Measurements from ENCODE around the gene ZNF784. TPM values are rescaled to one million over a fixed set of nuclear protein-coding genes. Genes with fewer than 3 reads are reported as not detected.

Gene ZNF784
- total RNA-seq, 1 donor from 2014 or later = 12.9 TPM

DNA sequence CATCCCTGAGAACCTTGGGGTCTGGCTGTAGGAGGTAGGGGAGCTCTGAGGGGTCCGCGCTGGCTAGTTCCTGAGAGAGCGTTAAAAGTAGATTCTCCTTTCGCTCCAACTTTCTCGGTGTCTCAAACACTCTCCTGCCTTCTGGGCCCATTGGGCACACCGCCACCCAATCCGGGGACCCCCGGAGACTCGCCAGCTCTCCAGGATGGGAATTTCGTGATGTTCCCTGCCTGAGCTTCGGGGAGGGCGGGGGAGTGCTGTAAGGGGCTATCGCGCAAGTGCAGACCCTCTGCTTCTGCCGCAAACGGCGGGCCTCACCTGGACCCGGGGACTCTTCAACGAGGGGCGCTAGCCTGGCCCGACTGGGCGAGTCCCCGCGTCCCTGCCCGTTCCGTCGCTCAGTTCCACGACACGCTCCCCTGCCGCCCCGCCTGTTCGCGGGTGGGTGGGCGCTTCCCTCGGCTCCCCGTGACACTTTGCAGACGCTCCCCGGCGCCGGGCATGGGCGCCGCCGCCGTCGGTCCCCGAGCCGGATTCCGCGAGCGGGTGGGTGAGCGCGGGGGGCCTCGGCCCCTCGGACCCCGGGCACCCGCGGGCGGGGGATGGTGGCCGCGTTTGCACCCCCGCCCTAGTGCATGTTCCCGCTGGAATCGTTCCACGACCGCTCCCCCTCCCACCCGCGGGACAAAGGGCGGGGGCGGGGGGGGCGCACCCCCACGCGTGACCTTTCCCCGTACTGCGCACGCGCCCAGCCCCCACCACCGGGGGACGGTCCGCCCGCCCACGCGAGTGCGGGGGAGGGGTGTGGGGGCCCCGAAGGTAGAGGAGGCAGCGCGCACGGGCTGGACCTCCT lies 23.6 kb upstream of the ZNF784 start, which contains the start of gene CCDC106:
CCDC106 (plus strand) TSS at position 481 of the 853 bp plus-strand sequence. CDS start 835 bp downstream, outside the sequence.
- Mint-ChIP-seq H3K4me3 (peak within 1 kb of the TSS; percentile 88), H3K27me3 (ENCODE audit: low read depth) (no peaks in the 10 kb centered on the region), H3K9me3 (no peaks in the 10 kb centered on the region), H3K27ac (peak within 1 kb of the TSS; percentile 95), H3K36me3 (peaks cover 9% of the 10 kb centered on the region), H3K4me1 (peaks cover 43% of the 10 kb centered on the region)
- peak; percentile 56 to 82 for DNase-seq (ENCODE audit: low spot score in 2 of 2, unreplicated experiment in 2 of 2)
- TF ChIP-seq, protein P1, sequence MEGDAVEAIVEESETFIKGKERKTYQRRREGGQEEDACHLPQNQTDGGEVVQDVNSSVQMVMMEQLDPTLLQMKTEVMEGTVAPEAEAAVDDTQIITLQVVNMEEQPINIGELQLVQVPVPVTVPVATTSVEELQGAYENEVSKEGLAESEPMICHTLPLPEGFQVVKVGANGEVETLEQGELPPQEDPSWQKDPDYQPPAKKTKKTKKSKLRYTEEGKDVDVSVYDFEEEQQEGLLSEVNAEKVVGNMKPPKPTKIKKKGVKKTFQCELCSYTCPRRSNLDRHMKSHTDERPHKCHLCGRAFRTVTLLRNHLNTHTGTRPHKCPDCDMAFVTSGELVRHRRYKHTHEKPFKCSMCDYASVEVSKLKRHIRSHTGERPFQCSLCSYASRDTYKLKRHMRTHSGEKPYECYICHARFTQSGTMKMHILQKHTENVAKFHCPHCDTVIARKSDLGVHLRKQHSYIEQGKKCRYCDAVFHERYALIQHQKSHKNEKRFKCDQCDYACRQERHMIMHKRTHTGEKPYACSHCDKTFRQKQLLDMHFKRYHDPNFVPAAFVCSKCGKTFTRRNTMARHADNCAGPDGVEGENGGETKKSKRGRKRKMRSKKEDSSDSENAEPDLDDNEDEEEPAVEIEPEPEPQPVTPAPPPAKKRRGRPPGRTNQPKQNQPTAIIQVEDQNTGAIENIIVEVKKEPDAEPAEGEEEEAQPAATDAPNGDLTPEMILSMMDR (IDR thresholded peaks at IDR 0.05; ENCODE audit: unreplicated experiment) = no peak

DNA sequence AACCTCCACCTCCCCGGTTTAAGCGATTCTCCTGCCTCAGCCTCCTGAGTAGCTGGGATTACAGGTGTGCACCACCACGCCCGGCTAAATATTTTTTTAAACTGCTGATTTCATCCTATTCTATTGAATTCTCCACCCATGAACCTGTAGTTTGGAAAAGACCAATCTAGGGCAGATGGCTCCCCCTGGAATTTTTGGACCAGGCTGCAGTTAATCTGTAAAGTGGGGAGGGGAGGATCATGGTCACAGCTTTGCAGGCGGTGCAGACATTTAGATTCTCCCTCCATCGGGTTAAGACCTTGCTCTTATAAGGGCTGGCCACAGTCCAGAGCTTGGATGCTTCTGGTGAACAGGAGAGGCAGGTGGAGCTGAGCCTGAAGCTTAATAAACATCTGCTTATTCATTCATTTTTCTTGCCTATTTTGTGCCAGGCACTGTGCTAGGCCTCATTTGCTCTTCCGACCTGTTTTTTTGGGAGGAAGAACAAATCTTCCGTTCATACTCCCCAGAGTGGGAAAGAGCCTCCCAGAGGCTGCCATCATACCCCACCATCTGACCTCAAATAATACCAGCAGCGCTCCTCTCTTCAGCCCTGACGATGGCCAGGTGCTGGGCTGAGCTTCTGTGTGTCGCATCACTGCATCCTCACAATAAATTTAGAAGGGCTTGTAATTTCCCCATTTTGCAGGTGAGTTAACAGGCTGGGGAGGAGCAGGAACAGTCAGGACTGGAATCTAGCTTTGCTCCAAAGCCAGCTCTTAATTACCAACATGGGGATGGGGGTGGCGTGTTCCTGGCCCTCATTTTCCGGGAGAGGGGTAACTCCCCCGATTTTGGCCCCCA lies 22.7 kb upstream of the ZNF784 start:
- no peak for DNase-seq (ENCODE audit: low spot score in 2 of 2, unreplicated experiment in 2 of 2)
- Mint-ChIP-seq H3K9me3 (no peaks in the 10 kb centered on the region), H3K4me1 (peaks cover 46% of the 10 kb centered on the region), H3K27me3 (ENCODE audit: low read depth) (no peaks in the 10 kb centered on the region), H3K36me3 (peaks cover 6% of the 10 kb centered on the region), H3K27ac (peak overlapping the region; percentile 95), H3K4me3 (peak overlapping the region; percentile 88)
- TF ChIP-seq, protein P1 (IDR thresholded peaks at IDR 0.05; ENCODE audit: unreplicated experiment) = no peak

DNA sequence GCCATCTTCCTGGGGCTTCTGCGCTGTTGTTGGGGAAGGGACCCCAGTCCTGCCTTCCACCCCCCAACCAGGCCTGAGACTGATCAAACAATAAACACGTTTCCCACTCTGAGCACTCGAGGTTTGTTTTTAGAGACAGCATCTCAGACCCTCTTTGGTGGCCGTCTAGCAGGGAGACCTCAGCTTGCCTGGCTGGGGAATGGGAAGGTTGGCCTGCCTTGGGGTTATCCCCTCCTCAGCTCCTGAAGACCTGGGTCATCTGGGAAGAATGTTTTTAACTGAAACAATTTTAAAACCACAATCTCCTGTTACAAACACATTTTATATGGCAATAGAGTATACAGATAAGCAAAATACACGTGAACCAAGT lies 21.1 kb upstream of the ZNF784 start:
- Mint-ChIP-seq H3K36me3 (peaks cover 5% of the 10 kb centered on the region), H3K27me3 (ENCODE audit: low read depth) (no peaks in the 10 kb centered on the region), H3K9me3 (no peaks in the 10 kb centered on the region), H3K4me1 (peaks cover 52% of the 10 kb centered on the region), H3K4me3 (peak overlapping the region; percentile 55), H3K27ac (peak overlapping the region; percentile 56)
- TF ChIP-seq, protein P1 (IDR thresholded peaks at IDR 0.05; ENCODE audit: unreplicated experiment) = no peak
- DNase-seq (ENCODE audit: low spot score in 2 of 2, unreplicated experiment in 2 of 2) = no peak

DNA sequence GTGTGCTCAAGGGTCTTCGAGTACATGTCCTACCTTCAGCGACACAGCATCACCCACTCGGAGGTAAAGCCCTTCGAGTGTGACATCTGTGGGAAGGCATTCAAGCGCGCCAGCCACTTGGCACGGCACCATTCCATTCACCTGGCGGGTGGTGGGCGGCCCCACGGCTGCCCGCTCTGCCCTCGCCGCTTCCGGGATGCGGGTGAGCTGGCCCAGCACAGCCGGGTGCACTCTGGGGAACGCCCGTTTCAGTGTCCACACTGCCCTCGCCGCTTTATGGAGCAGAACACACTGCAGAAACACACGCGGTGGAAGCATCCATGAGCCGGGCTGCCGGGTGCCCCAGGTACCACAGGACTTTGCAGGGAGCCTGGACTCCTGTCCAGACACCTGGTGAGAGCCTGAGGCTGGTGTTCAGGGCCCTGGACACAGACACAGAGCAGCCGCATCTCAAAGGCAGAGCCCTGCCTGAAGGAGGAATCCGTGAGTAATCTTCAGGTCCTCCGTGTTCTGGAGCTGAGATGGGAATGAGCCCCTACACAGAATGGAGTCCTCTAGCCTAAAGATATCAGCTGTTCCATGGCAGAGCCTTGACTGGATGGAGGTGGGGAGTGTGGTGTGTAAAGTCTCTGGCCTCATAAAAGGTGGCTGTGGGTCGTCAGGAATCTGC lies 20.6 kb upstream of the ZNF784 start:
- peaks cover under 1% of the 10 kb centered on the region for H3K36me3 Mint-ChIP-seq
- H3K4me1 Mint-ChIP-seq = peaks cover 50% of the 10 kb centered on the region
- DNase-seq (ENCODE audit: low spot score in 2 of 2, unreplicated experiment in 2 of 2) = no peak
- no peaks in the 10 kb centered on the region for H3K27me3 Mint-ChIP-seq (ENCODE audit: low read depth)
- peak overlapping the region; percentile 93 for H3K4me3 Mint-ChIP-seq
- peak overlapping the region; percentile 96 for H3K27ac Mint-ChIP-seq
- no peaks in the 10 kb centered on the region for H3K9me3 Mint-ChIP-seq
- TF ChIP-seq, protein P1 (IDR thresholded peaks at IDR 0.05; ENCODE audit: unreplicated experiment) = no peak

DNA sequence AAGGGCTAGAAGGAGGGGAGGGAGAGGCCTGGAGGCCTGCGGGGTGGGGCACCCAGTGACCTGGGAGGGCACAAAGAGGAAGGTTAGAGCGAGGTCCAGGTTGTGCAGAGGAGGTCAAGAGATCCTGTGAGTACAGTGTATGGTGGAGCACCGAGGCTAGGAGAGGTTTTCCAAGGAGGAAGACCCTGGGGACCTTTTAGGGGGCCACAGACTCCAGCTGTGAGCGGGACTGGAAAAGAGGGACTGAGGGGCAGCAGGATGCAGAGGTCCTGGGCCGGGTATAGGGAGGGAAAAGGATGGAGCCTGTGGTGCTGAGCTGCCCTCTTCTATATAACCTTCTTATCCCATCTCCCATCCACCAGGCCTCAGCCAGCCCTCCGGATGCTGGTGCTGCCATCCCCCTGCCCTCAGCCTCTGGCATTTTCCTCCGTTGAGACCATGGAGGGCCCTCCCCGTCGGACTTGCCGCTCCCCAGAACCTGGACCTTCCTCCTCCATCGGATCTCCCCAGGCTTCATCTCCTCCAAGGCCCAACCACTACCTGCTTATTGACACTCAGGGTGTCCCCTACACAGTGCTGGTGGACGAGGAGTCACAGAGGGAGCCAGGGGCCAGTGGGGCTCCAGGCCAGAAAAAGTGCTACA lies 19.9 kb upstream of the ZNF784 start:
- no peaks in the 10 kb centered on the region for H3K36me3 Mint-ChIP-seq
- peak overlapping the region; percentile 93 for H3K4me3 Mint-ChIP-seq
- no peaks in the 10 kb centered on the region for H3K9me3 Mint-ChIP-seq
- H3K27me3 Mint-ChIP-seq (ENCODE audit: low read depth) = no peaks in the 10 kb centered on the region
- no peak for DNase-seq (ENCODE audit: low spot score in 2 of 2, unreplicated experiment in 2 of 2)
- H3K4me1 Mint-ChIP-seq = peaks cover 44% of the 10 kb centered on the region
- H3K27ac Mint-ChIP-seq = peak overlapping the region; percentile 96
- TF ChIP-seq, protein P1 (IDR thresholded peaks at IDR 0.05; ENCODE audit: unreplicated experiment) = no peak

Measured in mesothelial cell of epicardium (in vitro differentiated cells).